Kidney tubule cell (primary cell): ENCODE measurements around the gene TAS1R3.

Experiments used
- DNase-seq: peaks from one replicate; pipeline ENCODE4 v3.0.0-alpha.2; 2018; ENCODE audit warnings: low spot score

Gene TAS1R3

GRCh38 chr1:1371746-1372711 lies 40.9 kb downstream of the TAS1R3 start:
- DNase-seq, result peak; percentile 69

- no peak for DNase-seq
Measured at GRCh38 chr1:1373051-1373814, 42.2 kb downstream of the TAS1R3 start.

GRCh38 chr1:1373815-1374588 lies 42.9 kb downstream of the TAS1R3 start:
- DNase-seq, result no peak

GRCh38 chr1:1374589-1374928 lies 43.5 kb downstream of the TAS1R3 start:
- DNase-seq, result no peak

GRCh38 chr1:1374929-1375662 lies 44.0 kb downstream of the TAS1R3 start, which contains the start of gene AURKAIP1:
Gene AURKAIP1, minus strand, starts transcription at chr1:1375207. Its CDS starts 451 bp downstream, at chr1:1374756.
- DNase-seq, result peak; percentile 100

- DNase-seq, result no peak
Measured at GRCh38 chr1:1376551-1377226, 45.6 kb downstream of the TAS1R3 start.

GRCh38 chr1:1377540-1378205 lies 46.6 kb downstream of the TAS1R3 start:
- no peak for DNase-seq

- DNase-seq, result no peak
Measured at GRCh38 chr1:1380860-1381259, 49.8 kb downstream of the TAS1R3 start.

GRCh38 chr1:1381294-1381693 lies 50.2 kb downstream of the TAS1R3 start:
- no peak for DNase-seq
